Limb (tissue), 2 donors: ENCODE measurements around the gene ACOXL.

Source experiments
- DNase-seq, 2 donors: peaks; one replicate each; pipeline ENCODE4 v3.0.0-alpha.2; 2016; ENCODE audit errors: extremely low spot score in 2 of 2

Gene ACOXL

GRCh38 chr2:110793034-110793433, 60.7 kb downstream of the ACOXL start:
- no peak for DNase-seq

GRCh38 chr2:110794390-110794789, 62.0 kb downstream of the ACOXL start:
- DNase-seq: no peak

- DNase-seq: no peak
These were observed 62.6 kb downstream of the ACOXL start for GRCh38 chr2:110794951-110795350.

GRCh38 chr2:110796716-110797301, 64.4 kb downstream of the ACOXL start:
- DNase-seq: no peak

DNA sequence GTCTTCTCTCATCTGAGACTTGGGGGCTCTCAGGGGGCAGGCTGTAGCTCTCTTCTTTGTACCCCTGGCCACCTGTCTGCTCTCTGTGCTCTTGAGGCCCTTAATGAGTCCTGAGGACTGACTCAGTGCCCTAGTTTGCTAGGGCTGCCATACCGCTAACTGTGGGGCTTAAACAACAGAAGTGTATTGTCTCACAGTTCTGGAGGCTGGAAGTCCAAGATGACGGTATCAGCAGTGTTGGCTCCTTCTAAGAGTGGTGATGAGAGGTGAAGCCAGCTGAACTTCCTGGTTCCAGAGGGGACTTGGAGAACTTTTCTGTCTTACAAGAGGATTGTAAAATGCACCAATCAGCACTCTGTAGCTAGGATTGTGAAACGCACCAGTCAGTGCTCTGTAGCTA, 67.0 kb downstream of the ACOXL start:
- DNase-seq: no peak

GRCh38 chr2:110800611-110801402, 68.4 kb downstream of the ACOXL start:
- no peak for DNase-seq

- no peak for DNase-seq
These were observed 70.0 kb downstream of the ACOXL start for GRCh38 chr2:110802208-110802932.

DNA sequence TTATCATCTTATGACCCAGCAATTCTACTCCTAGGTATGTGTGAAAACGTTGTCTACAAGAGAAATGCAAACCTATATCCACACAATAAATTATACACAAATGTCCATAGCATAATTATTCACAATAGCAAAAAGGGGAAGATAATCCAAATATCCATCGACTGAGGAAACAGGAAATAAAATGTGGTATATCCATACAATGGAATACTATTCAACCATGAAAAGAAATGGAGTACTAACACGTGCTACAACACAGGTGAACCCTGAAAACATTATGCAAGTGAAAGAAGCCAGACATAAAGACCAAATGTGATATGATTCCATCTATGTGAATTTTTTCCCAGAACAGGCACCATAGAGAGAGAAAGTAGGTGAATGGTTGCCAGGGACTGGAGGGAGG, 72.1 kb downstream of the ACOXL start:
- DNase-seq: no peak

DNA sequence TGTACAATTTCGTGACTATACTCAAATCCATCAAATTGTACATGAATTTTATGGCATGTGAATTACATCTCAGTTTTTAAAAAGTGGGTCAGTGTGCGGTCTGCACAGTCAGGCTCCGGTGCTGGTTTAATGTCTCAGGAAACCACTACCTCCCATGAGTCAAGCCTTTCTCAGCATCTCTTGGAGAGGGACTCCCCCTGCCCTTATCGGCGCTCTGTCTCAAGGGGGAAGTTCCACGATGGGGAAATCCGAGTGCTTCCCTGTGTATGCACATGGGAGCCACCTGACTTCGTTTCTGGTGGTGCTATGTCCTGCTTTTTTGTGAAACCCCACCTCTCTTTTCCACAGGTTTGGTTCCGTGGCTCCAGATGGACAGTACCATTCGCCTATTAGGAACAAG, 72.5 kb downstream of the ACOXL start:
- no peak for DNase-seq

GRCh38 chr2:110805894-110806452, 73.6 kb downstream of the ACOXL start:
- DNase-seq: no peak

DNA sequence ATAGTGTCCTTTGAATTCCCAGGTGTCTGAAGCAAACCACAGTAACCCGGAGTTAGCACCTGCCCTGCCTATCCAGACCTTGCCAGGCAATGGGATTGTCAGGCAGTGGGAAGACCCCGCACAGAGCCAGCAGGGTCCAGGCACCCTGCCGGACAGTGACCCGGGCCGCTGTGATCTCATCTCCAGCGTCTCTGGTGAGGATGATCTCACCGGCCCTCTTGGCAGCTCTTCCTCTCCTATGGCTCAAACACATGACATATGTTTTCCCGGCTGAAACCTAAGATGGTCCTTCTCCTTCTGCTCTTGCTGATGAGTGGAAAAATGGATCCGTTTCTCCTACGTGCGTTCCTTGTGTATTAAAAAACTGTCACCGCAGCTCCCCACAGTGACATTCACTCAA, 75.1 kb downstream of the ACOXL start:
- DNase-seq: peak; percentile 58 to 81

DNA sequence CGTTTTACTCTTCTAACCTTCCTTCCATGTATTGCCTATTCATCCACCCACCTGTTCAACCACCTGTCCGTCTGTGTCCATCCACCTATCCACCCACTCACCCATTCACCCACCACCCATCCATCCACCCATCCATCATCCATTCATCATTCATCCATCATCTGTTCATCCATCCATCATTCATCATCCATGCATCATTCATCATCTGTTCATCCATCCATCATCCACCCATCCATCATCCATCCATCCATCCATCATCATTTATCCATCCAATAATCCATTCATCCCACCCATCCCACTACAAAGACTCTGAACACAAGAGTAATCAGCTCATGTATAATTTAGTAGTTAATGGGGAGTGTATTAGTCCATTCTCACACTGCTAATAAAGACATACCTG, 78.0 kb downstream of the ACOXL start:
- no peak for DNase-seq

DNA sequence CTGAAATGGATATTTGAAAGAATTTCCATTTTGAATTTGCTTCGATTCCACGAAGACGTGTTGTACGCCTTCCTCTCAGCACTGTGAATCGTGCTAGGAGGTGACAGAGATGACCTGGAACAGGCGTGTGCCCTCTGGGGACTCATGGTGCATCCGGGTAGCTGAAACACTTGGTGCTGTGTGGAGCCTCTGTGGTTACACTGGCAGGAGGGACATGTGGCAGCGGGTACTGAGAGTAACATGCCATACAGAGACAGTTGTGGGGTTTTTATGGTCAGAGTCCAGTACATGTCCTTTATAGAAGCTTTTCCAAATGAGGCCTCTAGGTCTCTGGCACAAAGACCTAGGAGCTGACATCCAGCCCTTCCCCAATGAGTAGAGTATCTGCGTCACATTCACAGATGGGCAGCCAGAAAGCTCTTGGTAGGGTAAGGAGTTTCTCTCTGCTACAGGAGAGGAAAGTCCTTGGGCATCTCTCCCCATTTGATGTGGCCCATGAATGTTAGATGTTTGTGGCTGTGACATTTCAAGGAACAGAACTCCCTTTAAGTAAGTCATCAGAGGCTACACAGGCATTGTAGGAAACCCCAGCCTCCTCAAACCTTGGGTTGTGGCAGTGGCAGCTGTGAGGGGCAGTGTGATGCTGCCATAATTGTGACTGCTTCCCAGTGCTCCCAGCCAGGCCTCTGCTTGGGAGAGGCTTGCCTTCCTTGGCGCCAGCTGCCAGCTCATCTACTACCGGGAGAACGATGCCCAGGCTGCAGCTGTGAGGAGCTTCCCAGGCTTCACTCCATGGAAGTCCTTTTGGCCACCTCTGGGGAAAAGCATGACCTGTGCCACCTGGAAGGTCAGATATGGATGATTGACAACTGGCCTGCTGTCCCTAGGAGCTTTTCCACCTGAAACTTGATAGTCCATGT, 80.6 kb downstream of the ACOXL start:
- DNase-seq: no peak

- DNase-seq: no peak
These were observed 81.5 kb downstream of the ACOXL start for GRCh38 chr2:110813896-110814295.

GRCh38 chr2:110815938-110816337, 83.6 kb downstream of the ACOXL start:
- DNase-seq: no peak

DNA sequence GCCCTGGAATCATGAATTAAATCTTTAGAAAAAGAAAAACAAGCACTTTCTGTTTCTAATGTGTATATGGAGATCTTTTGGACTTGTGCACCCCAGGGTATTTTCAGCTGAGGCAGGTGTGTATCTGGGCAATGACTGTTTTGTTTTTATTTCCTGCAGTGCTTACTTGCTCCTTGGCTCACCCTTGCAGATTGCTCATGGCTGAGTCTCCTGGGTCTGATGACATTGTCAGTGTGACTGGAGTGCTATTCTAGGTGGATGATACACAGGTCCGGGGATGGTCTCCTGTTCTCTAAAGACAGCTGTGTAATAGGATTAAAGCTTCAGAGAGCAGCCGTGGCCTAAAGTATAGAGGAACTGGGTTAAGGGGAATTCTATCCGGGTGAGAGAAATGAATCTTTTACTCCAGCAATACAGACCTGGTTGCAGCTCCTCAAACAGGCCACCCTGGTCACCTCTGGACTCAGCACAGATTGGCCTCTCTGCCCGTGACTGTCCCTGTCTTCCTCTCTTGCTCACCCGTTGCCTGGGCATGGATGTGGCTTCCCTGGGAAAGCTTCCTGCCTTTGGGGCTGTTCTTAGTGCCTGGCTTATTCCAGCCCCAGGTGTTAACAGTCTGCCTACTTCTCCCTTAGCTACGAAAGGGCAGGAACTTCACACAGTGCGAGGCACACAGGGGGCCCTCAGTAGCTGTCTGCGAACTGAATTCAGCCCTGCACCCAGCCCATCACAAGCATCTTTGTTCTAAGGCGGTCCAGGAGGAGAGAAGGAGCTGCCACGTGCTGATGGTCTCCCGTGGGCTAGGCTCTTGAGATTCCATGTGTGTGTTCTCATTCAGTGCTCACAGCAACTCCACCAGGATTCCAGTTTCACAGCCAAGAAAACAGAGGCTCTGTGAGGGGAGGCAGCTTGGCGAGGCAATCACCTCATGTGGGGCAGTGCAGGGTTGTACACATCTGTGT, 84.3 kb downstream of the ACOXL start:
- DNase-seq: no peak

GRCh38 chr2:110818767-110819481, 86.6 kb downstream of the ACOXL start:
- no peak for DNase-seq

- DNase-seq: no peak
These were observed 87.3 kb downstream of the ACOXL start for GRCh38 chr2:110819711-110820110.

GRCh38 chr2:110820128-110820527, 87.8 kb downstream of the ACOXL start:
- no peak for DNase-seq
